SJCRH30 (cell line): Measurements from ENCODE around the gene FAM83E. TPM values are rescaled to one million over a fixed set of nuclear protein-coding genes. Genes with fewer than 3 reads are reported as not detected.

Experiments
- DNase-seq, 2 experiments: peaks; one replicate each; pipeline ENCODE4 v3.0.0-alpha.2; 2015 to 2020
- H3K27ac ChIP-seq: fragments of 250-450 bp; sonication (Bioruptor Pico); 2 replicates; pipeline ENCODE4 v1.5.1; 2020; ENCODE audit warnings: mild to moderate bottlenecking, moderate library complexity
- H3K27me3 ChIP-seq: fragments of 250-450 bp; sonication (Bioruptor Pico); 2 replicates; pipeline ENCODE4 v1.5.1; 2020; ENCODE audit warnings: mild to moderate bottlenecking, moderate library complexity
- H3K36me3 ChIP-seq: fragments of 250-450 bp; sonication (Bioruptor Pico); 2 replicates; pipeline ENCODE4 v1.5.1; 2020; ENCODE audit warnings: mild to moderate bottlenecking, moderate library complexity
- H3K4me1 ChIP-seq: fragments of 250-450 bp; sonication (Bioruptor Pico); 2 replicates; pipeline ENCODE4 v1.5.1; 2020; ENCODE audit warnings: mild to moderate bottlenecking, moderate library complexity
- H3K4me3 ChIP-seq: fragments of 250-450 bp; sonication (Bioruptor Pico); 2 replicates; pipeline ENCODE4 v1.5.1; 2020; ENCODE audit warnings: mild to moderate bottlenecking, moderate library complexity
- H3K9me3 ChIP-seq: fragments of 250-450 bp; sonication (Bioruptor Pico); replicated peaks from 2 replicates; pipeline ENCODE4 v1.5.1; 2020; ENCODE audit warnings: mild to moderate bottlenecking, moderate library complexity
- total RNA-seq: library from RNA; depleted of rRNA; stranded (reverse); fragments of >200 nt; shearing (Covaris generic); gene quantifications from 2 replicates; pipeline ENCODE4 v1.2.3, GENCODE V29; 2014

The FAM83E gene
- total RNA-seq, 1 experiment from 2014 or later, result 3.3 TPM

DNA sequence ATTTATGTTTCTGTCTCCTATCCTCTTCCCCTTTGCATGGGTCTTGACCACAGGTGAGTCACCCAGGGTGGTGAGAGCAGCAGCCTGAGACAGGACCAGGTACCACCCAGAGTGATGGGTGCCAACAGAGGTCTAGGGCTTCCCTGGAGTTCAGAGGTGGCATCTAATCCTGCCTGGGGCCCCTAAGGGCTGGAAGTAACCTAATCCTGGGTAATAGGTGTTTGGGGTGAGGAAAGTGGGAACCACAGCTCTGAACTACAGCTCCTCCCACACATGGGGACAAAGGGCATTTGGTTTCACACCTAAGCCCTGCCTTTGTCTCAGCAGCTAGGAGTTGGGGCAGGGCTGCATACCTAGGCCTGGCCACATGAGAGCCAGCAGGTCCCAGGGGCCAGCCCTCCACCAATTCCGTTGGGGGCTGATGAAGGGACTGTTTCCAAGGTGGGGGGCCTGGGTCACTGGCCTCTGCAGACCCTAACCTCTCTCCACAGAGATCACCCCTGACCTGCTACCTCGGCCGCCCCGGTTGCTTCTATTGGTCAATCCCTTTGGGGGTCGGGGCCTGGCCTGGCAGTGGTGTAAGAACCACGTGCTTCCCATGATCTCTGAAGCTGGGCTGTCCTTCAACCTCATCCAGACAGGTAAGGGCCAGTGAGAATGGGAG is 12.5 kb upstream of the FAM83E start:
- Histone ChIP-seq H3K4me1 (peaks cover 9% of the 10 kb centered on the region; the same call in 1 of the 2 replicates), H3K27me3 (no peaks in the 10 kb centered on the region), H3K9me3 (no peaks in the 10 kb centered on the region), H3K27ac (no peak overlapping the region), H3K4me3 (no peak overlapping the region), H3K36me3 (peaks cover 6% of the 10 kb centered on the region; the same call in 1 of the 2 replicates)
- no peak for DNase-seq

DNA sequence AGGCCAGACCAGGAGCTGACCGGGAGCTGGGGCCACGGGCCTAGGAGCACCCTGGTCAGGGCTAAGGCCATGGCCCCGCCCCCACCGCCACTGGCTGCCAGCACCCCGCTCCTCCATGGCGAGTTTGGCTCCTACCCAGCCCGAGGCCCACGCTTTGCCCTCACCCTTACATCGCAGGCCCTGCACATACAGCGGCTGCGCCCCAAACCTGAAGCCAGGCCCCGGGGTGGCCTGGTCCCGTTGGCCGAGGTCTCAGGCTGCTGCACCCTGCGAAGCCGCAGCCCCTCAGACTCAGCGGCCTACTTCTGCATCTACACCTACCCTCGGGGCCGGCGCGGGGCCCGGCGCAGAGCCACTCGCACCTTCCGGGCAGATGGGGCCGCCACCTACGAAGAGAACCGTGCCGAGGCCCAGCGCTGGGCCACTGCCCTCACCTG is 11.0 kb upstream of the FAM83E start:
- Histone ChIP-seq H3K4me3 (no peak overlapping the region), H3K27ac (no peak overlapping the region), H3K27me3 (no peaks in the 10 kb centered on the region), H3K9me3 (no peaks in the 10 kb centered on the region), H3K36me3 (peaks cover 6% of the 10 kb centered on the region; the same call in 1 of the 2 replicates), H3K4me1 (peaks cover 9% of the 10 kb centered on the region; the same call in 1 of the 2 replicates)
- no peak for DNase-seq

DNA sequence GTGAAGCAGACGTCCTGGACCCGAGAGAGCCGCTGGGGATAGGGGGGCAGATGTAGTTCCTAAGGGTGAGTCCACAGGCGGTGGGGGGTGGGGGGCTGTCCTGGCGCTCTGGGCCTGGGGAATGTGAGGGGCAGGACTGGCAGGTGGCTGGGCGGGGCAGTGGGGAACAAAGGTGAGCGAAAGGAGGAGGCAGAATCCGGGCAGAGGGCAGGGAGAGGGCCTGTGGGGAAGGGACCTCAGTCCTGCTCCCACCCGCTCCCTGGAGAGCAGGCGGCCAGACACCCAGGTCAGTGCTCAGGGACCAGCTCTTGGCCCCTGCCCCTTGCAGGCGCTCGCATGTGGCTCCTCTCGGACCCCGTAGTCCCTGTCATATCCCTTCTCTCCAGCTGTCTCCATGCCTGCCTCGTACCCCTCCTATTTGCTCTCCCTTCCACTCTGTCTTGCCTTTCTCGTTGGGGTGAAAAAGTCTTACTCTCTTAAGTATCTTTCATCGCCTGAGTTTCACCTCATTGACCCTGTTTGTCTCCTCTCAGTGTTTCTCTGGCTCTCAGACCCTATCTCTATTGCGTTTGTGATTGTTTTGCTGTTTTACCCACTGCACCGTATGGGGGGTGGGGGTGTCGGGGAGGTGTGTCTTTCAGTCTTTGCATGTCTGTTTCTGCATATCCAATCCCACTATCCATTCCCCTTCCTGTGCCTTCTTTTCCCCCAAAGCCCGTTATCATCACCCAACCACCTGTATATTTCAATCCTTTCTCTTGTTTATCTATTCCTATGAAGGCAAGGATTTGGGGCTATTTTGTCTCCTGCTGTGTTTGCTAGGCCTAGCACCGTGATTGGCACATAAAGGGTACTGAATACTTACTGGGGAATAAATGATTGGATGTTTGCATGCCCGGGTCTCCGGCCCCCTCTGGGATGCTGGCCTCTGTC is 10.2 kb upstream of the FAM83E start:
- Histone ChIP-seq H3K4me1 (peaks cover 9% of the 10 kb centered on the region; the same call in 1 of the 2 replicates), H3K27me3 (no peaks in the 10 kb centered on the region), H3K9me3 (no peaks in the 10 kb centered on the region), H3K27ac (no peak overlapping the region; the same call in 1 of the 2 replicates), H3K36me3 (peaks cover 6% of the 10 kb centered on the region; the same call in 1 of the 2 replicates), H3K4me3 (peak overlapping the region; percentile 56)
- no peak for DNase-seq

DNA sequence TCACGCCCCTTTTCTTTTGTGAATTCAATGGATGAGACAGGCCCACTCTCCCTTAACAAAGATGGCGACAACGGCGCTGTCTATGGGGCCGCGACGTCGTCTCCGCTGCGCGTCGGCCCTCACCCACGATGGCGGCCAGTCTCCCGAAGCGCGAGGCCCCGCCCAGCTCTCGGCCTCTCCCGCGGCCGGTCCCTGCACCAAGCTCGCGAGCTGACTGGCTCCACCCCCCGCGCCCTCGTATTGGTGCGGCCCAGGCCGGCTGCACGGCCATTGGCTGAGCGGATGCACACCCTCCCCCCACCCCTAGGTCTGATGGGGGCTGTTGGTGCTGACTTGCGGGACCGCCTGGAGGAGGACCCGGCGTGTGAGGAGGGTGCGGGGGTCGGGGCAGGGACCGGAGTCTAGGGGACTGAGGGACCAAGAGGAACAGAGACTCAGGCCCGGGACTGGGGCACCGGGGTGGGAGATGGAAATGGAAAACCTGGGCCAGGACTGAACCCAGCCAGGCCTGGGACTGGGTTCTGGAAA is 9.3 kb upstream of the FAM83E start:
- Histone ChIP-seq H3K4me1 (peaks cover 9% of the 10 kb centered on the region; the same call in 1 of the 2 replicates), H3K4me3 (peak overlapping the region; percentile 56), H3K27me3 (no peaks in the 10 kb centered on the region), H3K27ac (peak overlapping the region; percentile 84), H3K36me3 (no peaks in the 10 kb centered on the region), H3K9me3 (no peaks in the 10 kb centered on the region)
- peak; percentile 98 for DNase-seq

DNA sequence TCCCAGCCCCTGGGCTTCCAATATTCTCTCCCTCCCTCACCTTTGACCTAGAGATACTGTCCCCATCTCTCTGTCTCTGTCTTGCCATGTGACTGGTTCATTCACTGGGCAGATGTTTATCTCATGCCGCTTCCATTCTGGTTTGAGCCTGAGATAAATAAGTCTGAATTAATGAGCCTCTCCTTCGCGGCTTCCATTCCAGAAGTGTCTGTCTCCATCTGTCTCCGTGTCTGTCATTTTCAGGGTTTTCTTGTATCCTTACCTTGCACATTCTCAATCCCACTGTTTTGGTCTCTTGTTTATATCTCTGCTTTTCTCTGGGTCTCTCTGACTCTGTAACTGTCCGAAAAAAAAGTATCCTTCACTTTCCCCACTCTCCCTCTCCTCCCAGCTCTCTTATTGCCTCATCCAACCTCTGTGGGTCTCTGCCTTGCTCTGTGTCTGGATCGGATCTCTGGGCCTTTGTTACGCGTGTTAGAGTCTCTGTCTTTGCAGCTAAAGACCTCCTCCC is 8.7 kb upstream of the FAM83E start:
- Histone ChIP-seq H3K27ac (peak overlapping the region; percentile 84), H3K4me1 (peaks cover 9% of the 10 kb centered on the region; the same call in 1 of the 2 replicates), H3K27me3 (no peaks in the 10 kb centered on the region), H3K4me3 (peak overlapping the region; percentile 56), H3K36me3 (no peaks in the 10 kb centered on the region), H3K9me3 (no peaks in the 10 kb centered on the region)
- DNase-seq, result peak in 1 of 2 experiments; percentile 40

DNA sequence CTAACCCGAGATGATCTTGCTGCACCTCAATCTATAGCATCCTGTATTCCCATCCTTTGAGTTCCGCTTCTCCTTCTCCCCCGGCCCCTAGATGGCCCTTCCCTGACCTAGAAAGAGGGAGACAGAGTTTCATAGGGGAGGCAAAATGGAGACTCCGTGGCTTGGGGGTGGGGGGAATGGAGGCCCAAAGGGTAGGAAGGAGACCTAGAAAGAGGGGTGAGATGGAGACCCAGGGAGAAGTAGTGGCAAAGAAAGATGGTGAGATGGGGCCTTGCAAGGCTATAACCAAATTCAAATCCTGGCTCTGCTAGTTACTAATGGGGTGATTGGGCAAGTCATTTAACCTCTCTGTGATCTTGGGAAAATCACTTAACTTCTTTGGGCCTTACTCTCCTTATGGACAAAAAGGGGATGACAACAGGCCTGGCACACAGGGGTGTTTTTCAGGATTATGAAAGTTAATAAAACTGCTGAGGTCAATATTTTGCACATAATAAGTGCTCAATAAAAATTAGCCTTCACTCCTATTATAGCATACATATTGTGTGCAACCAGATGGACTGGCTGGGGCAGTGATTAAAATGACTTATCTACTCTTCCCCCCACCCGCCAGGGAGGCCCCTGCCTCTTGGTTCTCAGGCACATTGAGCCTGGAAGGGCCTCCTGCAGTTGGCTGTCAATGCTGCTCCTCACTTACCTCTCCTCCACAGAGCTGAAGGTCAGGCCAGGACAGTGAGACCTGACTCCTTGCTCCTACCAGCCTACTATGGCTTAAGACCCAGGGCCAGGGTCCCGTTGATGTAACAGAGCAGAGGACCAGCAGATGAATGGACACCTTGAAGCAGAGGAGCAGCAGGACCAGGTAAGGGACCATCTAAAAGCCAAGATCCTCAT is 5.1 kb upstream of the FAM83E start:
- H3K4me3 ChIP-seq, result peak overlapping the region; percentile 88
- no peaks in the 10 kb centered on the region for H3K9me3 ChIP-seq
- H3K36me3 ChIP-seq, result peaks cover 35% of the 10 kb centered on the region
- H3K27ac ChIP-seq, result peak overlapping the region; percentile 83
- H3K4me1 ChIP-seq, result peaks cover 4% of the 10 kb centered on the region; the same call in 1 of the 2 replicates
- DNase-seq, result no peak
- no peaks in the 10 kb centered on the region for H3K27me3 ChIP-seq

DNA sequence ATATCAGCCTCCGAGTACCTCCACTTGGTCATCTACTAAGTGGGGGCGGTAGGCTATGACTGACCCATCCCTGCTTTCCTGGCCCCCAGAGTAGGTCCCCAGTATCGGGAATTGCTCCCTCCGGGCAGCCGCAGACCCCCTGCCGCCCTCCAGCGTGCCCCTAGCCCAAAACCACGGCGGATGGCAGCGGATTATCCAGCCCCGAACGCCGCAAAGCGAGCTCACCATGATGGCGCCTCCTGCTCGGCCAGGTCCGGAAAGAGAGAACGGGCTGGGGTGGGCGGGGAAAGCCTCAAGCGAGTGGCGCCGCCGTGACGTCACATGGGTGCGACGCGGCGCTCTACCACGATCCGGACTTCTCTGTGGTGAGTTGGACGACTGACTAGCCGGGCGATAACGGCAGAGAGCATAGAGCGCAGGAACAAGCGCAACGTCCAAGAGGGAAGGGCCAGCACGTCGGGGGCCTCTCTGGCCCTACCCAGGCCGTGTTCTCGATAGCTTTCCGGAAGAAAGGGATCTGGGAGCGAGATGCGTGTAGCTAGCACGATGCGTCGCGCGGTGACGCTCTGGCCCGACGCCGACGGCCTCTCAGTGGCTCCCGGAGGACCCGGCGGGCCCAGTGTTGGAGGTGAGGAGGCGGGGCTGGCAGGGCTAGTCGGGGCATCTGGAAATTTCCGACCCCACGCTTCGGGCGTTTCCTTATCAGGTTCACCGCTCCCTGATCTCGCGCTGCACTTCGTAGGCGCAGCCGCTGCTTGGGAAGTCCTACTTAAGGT is 4.2 kb upstream of the FAM83E start, which contains the start of the genes RPL18 and SPHK2:
Gene RPL18 (minus strand): TSS at position 263 of the 776 bp plus-strand sequence. CDS start 35 bp downstream, at position 228.
Gene SPHK2 (plus strand): TSS at position 591 of the 776 bp plus-strand sequence. CDS start 1,009 bp downstream, outside the sequence.
- Histone ChIP-seq H3K4me3 (peak within 1 kb of the TSS; percentile 88), H3K27me3 (no peaks in the 10 kb centered on the region), H3K4me1 (peaks cover 4% of the 10 kb centered on the region; the same call in 1 of the 2 replicates), H3K27ac (peak within 1 kb of the TSS; percentile 83), H3K36me3 (peaks cover 41% of the 10 kb centered on the region), H3K9me3 (no peaks in the 10 kb centered on the region)
- peak; percentile 99 for DNase-seq

DNA sequence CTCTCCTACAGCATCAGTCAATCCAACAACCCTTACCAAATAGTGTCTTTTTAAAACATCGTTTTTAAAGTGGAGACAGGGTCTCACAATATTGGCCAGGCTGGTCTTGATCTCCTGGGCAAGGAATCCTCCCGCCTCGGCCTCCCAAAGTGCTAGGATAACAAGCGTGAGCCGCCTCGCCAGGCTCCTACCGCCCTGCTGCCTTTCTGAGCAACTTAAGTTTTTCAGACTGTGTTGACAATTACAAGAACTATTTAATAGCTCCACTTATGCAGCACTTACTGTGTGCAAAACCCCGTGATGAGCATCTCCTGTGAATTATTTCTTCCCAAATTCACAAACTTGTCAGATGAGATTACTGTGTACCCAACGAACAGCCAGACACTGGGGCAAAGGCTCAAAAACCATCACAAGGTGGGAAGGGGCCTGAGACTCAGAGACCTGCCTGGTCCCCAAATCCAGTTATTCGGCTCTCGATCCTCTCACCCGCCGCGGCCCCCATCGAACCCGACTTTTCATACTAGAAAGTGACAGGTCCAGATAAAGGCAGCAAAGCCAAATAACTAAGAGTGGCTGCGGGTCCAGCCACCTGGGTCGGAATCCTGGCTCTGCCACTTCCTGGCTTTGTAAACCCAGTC is 3.5 kb upstream of the FAM83E start:
- Histone ChIP-seq H3K4me3 (peak overlapping the region; percentile 88), H3K4me1 (peaks cover 2% of the 10 kb centered on the region; the same call in 1 of the 2 replicates), H3K27ac (peak overlapping the region; percentile 83), H3K36me3 (peaks cover 44% of the 10 kb centered on the region), H3K27me3 (no peaks in the 10 kb centered on the region), H3K9me3 (no peaks in the 10 kb centered on the region)
- no peak for DNase-seq

DNA sequence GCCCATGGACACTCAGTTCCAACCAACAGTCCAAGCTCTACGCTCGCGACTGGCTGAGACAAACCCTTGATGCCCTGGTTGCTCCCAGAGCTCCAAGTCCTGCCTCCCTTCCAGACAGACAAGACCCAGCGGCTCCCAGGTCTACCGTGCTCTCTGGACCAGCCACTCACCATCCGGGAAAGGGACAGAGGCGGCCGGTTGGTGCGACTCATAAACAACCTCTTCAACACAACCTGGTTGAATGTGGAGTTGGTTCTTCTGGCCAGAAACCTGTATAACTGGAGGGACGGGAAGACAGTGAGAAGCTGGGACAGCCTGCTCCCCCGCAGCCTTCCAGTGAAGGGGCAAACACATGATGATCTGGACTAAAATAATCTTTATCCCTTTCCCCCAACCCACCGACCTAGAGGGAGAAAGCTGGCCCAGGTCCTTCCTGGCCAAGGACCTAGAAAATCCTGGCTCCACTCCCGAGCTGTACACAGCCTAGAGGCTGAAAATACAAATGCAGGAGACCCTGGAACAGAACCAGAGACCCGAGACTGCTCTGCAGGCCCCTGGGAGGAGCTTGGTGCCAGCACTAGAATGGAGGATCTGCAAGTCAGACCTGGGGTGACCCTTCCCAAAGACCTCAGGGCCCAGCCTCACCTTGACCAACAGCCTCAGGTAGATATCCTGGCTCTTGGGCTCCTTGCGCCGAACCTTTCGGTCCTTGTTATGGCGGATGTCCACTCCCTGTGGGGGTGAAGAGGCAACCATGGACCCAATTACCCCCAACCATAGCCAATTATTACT is 2.5 kb upstream of the FAM83E start:
- peaks cover 44% of the 10 kb centered on the region for H3K36me3 ChIP-seq
- H3K27ac ChIP-seq, result no peak overlapping the region
- H3K9me3 ChIP-seq, result no peaks in the 10 kb centered on the region
- no peaks in the 10 kb centered on the region for H3K27me3 ChIP-seq
- DNase-seq, result no peak
- H3K4me1 ChIP-seq, result no peaks in the 10 kb centered on the region
- peak overlapping the region; percentile 88 for H3K4me3 ChIP-seq

DNA sequence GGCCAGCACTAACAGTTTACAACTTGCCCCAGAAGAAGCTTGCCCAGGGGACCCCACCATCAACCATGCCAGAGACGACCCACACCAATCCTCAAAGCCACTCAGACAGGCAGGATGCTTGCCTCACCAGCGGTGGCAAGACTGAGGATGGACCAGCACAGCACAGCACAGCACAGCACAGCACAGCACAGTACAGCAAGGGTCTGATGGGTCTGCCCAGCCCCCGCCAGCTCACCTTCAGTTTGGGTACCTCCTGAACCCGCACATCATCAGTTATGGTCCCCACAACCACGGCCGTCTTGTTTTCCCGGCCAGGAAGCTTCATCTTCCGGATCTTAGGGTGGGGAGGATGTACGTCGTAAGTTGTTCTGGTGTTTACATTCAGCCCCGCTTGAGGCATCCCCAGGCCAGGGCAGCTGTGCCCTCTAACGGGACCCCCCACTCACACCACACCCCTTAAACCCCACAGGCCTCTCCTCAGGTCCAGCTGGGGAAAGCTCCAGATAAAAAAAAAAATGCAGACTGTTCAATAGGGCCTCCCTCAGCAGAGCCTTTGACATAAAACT is 1.7 kb upstream of the FAM83E start:
- Histone ChIP-seq H3K36me3 (peaks cover 44% of the 10 kb centered on the region), H3K4me1 (no peaks in the 10 kb centered on the region), H3K27ac (no peak overlapping the region), H3K9me3 (no peaks in the 10 kb centered on the region), H3K27me3 (no peaks in the 10 kb centered on the region), H3K4me3 (no peak overlapping the region)
- no peak for DNase-seq

DNA sequence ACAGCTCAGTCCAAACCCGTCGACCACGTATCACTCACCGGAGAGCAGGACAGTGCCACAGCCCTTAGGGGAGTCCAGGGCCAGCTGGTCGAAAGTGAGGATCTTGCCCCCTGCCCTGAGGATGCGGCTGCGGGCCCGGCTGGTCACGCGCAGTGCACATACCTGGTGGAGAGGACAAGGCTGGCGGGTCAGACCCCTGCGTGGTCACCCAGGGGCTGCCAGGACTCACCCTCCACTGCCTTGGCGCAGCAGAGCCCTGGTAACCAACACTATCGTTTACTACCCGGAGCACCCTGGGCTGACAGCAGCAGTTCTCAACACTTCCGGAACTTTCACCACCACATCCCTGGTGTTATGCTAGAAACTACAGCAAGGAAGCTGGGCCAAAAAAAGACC is 1.2 kb upstream of the FAM83E start:
- Histone ChIP-seq H3K27ac (no peak overlapping the region), H3K36me3 (peaks cover 44% of the 10 kb centered on the region), H3K9me3 (no peaks in the 10 kb centered on the region), H3K4me1 (no peaks in the 10 kb centered on the region), H3K27me3 (no peaks in the 10 kb centered on the region), H3K4me3 (no peak overlapping the region)
- no peak for DNase-seq
